ENCODE data around the gene HIPK2.

HIPK2 gene

GRCh38 chr7:139580435-139580834 is 197.4 kb downstream of the HIPK2 start:
- no peak for DNase-seq

DNA sequence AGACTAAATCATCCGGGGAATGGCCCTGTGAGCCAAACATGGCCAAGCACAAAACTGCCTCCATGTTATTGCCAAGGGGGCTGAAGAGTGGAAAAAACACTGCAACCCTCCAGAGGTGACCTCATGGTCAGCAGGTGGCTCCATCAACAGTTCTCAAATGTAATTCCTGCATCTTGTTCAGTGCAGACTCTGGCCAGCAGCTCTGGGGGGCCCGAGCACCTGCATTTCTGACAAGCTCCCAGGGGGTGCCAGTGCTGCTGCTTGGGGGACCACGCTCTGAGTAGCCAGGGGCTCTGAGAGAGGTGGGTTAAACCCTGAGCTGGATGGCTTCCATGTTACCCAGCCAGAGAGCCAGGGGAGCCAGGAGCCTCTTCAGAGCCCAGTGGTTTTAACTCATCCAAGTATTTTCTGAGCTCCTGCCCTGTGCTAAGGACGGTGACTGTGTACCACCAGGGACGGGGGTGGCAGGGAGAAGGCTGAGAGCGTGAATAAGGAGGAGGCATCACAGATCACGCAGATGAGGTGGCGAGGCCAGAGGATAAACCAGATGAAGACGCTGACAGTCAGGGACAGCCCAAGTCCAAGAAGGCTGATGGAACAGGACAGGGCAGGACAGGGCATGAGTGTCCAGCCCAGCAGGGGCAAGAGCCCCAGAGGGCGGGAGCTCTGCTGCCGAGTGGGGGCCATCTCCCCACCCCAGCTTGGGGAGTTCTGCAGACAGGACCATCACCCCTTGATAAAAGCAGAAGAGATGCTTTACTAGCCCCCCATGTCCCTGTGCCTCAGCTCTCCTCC is 201.4 kb downstream of the HIPK2 start:
- no peak for DNase-seq

- no peak for DNase-seq
These were observed 202.5 kb downstream of the HIPK2 start for GRCh38 chr7:139575338-139575680.

- no peak for DNase-seq
These were observed 203.0 kb downstream of the HIPK2 start for GRCh38 chr7:139574618-139575337.

DNA sequence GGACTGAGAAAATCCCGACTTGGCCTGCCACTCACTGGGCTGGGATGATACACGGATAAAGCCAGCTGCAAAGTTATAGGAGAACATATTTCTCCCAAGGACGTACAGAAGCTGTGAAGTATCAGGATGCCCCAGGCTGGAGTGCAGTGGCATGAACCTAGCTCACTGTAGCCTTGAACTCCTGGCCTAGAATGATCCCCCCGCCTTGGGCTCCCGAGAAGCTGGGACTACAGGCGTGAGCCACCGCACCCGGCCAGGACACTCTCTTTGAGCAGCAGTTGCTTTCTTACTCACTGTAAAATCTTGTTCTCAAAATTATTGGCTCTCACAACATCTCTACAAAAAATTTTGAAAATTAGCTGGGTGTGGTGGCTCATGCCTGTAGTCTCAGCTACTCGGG is 203.9 kb downstream of the HIPK2 start:
- DNase-seq, result no peak

- DNase-seq, result no peak
These were observed 205.0 kb downstream of the HIPK2 start for GRCh38 chr7:139572704-139573385.

- no peak for DNase-seq
These were observed 205.7 kb downstream of the HIPK2 start for GRCh38 chr7:139572071-139572470.

- no peak for DNase-seq
These were observed 206.1 kb downstream of the HIPK2 start for GRCh38 chr7:139571651-139572050.

DNA sequence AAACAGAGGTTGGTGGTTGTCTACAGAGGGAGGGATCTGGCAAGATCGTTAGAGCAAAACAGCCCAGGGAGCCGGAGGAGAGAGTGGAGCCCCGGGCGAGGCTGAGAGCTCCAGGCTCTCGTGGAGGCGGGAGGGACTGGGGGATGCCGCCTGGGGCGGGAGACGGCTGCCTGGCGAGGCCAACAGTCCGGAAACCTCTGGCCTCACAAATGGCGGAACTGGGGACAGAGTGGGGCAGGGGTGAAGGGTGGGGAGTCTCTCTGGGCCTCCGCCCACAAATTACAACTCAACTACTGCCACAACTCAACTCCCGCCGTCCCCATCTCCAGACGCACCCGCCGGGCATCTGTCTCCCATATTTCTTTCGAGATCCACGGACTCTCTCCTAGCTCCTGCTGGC is 206.6 kb downstream of the HIPK2 start:
- no peak for DNase-seq

DNA sequence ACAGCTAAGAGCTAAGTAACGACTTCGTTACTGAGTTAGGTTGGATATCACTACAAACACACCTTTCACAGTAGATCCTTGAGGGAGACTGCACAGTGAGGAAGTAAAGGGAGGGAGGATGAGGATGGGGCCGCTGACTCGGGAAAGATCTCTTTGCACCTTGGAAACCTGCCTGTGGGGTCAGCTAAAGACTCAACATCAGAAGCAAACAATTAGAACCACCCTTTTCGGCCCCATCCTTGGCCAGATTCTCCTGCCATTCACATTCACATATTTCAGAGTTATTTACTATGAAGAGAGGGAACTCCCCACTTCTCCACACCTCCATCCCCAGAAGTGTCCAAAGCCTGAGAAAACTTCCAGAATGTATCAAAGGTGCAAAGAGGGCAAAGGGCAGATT is 207.2 kb downstream of the HIPK2 start:
- DNase-seq, result no peak

- DNase-seq, result no peak
These were observed 207.7 kb downstream of the HIPK2 start for GRCh38 chr7:139570119-139570518.

- DNase-seq, result no peak
These were observed 208.8 kb downstream of the HIPK2 start for GRCh38 chr7:139568813-139569490.

- DNase-seq, result no peak
These were observed 209.5 kb downstream of the HIPK2 start for GRCh38 chr7:139568346-139568675.

DNA sequence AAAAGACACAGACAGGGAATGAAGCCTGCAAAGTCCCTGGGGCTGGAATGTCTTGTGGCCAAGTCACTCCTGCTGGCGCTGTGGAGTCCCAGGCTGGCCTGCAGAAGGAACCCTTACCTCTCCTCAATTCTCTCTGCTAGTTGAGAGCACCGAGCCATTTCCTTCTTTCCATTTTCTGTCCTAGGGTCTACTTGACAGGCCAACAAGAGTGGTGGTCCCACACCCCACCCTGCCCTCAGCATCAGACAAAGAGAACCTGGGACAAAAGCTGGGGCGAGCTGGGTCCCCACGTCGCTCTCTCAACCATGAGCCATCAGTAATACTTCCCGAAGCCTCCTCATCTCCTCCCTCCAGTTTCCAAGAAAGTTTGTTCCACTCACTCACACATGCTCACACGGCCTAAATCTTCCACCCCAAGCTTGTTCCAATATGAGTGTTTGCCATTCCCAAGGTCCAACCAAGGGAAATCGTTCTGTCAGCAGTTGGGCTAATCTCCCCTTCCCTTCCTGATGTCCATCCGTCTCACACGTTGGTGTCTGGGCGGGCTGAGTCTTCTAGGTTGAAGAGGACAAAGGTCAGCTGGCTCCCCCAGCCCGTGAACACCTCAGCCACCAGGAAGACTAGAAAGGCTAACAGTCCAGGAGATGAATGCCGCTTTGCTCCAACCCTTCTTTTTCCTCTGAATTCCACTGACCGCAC is 210.0 kb downstream of the HIPK2 start:
- no peak for DNase-seq

- no peak for DNase-seq
These were observed 210.8 kb downstream of the HIPK2 start for GRCh38 chr7:139566736-139567646.

GRCh38 chr7:139566075-139566474 is 211.7 kb downstream of the HIPK2 start:
- DNase-seq, result no peak

DNA sequence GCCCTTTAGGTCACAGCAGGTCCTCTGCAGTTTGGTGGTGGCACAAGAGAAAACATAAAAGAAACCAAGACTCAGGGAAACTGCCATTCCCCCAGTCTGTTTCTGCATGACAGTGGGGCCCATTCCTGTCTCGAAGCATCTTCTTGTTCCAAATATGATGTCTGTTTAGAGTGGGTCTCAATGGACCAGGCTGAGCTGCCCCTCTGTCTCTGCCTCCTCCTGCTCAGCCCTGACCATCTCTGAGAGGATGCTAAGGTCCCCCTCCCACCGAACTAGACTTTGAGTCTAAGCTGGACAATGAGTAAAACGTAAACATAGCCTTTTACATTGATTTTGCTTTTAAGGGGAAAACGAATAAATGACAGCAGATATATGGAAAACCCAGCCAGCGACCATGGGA is 213.9 kb downstream of the HIPK2 start:
- no peak for DNase-seq

GRCh38 chr7:139562961-139563565 is 214.7 kb downstream of the HIPK2 start:
- DNase-seq, result no peak

DNA sequence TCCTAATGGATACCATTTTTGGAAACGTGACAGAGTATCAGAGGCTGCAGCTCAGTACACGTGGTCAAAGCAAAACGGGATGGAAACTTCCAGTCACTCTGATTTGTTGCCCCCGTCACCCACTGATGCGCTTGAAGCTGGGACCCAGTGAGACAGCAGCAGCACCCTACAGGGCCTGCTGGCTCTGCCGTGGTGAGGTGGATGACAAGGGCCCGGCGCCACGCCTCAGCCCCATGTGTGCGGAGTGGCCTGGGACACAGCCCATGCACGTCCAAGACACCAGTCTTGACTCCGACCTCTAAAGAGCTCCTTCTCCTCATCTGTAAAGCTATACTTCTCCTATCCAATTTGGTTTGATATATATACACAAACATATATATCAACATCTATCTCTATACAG is 215.3 kb downstream of the HIPK2 start:
- DNase-seq, result no peak

DNA sequence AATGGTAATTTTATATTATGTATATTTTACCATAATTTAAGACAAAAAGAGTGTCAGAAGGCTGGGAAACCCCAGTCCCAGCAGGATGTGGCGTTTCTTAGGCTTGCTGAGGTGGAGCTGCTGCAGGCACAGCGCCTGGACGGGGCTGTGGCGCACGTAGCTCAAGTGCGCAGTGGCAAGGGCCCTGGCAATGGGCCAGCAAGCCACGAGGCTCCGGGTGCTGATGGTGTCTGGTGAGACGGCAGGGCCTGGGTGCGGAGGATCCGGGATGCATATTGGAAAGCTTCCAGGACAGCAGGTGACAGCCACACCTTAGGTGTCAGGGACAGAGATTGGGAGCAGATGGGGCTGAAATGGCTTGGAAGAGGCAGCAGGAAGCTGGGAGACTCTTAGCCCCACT is 217.1 kb downstream of the HIPK2 start:
- DNase-seq, result no peak

GRCh38 chr7:139560199-139560598 is 217.6 kb downstream of the HIPK2 start:
- no peak for DNase-seq
